GM13977 (cell line): Measurements from ENCODE around the gene RAPGEF5.

ENCODE experiments used
- DNase-seq: peaks from one replicate; pipeline ENCODE4 v3.0.0; 2012; ENCODE audit warnings: low spot score
- in situ Hi-C: fragments of 300-500 bp; cut with MboI; formaldehyde crosslinking; loops from one replicate; pipeline ENCODE4 v1.12.0; 2022; ENCODE audit warnings: low sequenced_read_pairs, low pct_unique_long_range_greater_than_20kb, mixed read lengths, inconsistent platforms; ENCODE audit not compliant: unreplicated experiment
- TF ChIP-seq, protein P1 (sequence below): IDR thresholded peaks from 2 replicates; pipeline ENCODE4 v1.5.1; 2012; ENCODE audit warnings: mild to moderate bottlenecking, control low read depth; ENCODE audit not compliant: insufficient read depth; ENCODE audit errors: extremely low read depth, missing control alignments

Gene RAPGEF5

DNA sequence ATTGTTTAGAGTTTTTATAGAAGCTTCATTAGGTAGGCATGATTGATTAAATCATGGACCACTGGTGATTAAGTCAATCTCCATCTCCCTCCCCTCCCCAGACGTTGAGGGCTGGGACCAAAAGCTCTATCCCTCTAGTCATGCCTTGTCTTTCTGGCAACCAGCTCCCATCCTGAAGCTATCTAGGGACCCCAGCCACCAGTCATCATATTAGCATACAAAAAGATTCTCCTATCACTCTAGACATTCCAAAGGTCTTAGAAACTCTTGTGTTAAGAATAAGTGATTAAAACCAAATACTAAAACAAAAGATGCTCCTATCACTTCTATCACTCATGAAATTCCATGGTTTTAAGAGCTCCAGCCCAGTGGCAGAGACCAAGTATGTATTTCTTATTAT lies 178.2 kb downstream of the RAPGEF5 start:
- no peak for DNase-seq
- TF ChIP-seq, protein P1, sequence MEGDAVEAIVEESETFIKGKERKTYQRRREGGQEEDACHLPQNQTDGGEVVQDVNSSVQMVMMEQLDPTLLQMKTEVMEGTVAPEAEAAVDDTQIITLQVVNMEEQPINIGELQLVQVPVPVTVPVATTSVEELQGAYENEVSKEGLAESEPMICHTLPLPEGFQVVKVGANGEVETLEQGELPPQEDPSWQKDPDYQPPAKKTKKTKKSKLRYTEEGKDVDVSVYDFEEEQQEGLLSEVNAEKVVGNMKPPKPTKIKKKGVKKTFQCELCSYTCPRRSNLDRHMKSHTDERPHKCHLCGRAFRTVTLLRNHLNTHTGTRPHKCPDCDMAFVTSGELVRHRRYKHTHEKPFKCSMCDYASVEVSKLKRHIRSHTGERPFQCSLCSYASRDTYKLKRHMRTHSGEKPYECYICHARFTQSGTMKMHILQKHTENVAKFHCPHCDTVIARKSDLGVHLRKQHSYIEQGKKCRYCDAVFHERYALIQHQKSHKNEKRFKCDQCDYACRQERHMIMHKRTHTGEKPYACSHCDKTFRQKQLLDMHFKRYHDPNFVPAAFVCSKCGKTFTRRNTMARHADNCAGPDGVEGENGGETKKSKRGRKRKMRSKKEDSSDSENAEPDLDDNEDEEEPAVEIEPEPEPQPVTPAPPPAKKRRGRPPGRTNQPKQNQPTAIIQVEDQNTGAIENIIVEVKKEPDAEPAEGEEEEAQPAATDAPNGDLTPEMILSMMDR = no peak
- in situ Hi-C loops = no loop called here

DNA sequence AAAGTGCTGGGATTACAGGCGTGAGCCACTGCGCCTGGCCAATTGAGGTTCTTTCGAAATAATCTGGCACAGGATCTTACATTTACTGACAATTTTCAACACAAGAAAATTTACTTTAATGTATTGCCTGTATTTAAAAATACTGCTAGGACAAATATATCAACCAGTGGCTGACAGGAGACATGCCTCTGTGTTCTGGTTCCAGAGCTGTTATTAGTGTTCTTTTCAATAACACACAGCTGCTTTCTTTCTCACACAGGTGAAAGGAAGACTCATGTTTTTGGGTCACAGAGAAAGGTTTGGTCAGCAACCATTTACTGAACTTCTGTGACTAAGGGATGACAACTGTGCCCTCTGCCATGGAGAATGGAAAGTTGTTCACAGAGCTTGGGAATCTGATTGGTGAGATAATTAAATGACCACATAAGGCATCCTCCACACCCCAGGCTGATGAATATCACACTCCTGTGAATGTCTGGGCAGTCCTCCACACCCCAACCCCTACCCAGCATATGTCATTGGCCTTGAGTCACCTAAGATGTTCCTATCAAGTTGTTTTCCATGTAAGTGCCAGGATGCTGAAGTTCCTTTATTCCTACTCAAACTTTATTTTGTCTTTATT lies 180.1 kb downstream of the RAPGEF5 start:
- in situ Hi-C loops = no loop called here
- DNase-seq = no peak
- TF ChIP-seq, protein P1 = no peak

DNA sequence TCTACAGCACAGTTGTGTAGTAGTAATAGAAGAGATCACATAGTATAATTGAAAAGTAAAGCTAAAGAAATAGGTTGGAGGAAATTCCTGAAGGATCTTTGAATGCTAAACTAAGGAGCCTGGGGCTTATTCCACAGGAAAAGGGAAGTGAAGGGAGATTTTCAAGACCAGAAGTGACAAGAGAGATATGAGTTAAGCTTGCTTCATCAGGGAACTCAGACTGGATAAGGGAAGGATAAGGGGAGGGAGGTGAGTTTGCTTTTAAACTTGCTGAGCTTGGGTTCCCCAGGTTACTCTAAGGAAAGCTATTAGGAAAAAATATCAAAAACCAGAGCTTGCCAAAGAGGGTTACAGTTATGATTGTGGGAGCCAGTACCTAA lies 182.4 kb downstream of the RAPGEF5 start:
- DNase-seq = no peak
- in situ Hi-C loops = no loop called here
- TF ChIP-seq, protein P1 = no peak

DNA sequence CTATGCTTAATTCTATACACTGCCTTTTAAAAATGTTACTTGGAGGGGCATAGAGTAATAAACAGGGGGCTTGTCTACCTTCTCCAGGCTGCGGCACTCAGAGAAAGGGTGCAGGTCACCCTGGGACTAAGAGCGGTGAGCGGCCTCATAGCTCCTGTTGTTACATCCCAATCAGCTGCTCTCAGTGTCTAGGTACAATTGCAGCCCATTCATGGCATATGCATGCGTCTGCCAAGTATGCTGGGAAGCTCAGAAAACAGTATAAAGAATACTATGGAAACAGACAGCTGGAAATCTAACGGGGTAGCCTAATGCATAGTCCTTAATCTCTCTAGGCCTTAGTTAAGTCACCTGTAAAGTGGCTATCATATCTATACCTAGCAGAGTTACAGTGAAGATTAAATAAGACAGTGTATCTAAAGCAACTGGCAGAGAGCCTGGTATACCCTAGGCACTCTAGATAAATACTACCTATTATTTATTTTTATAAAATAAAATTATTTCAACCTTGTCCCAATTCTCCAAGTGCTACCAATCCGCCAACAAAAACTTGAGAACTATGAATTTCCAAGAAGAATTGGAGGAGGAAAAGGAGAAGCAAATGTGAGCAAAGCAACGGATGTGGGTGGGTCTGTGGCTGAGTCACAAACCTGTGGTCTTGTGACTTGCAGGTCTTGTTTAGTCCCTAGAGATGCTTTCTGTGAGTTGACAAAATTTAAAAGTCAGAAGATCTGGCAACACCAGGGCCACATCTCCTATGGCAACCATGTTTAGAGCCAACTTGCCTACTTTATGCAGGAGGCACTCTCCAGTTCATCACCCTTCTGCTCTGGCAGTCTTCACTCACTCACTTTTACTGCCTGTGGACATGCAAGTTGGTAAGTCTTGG lies 183.0 kb downstream of the RAPGEF5 start:
- in situ Hi-C loops = no loop called here
- TF ChIP-seq, protein P1 = no peak
- DNase-seq = peak; percentile 19

DNA sequence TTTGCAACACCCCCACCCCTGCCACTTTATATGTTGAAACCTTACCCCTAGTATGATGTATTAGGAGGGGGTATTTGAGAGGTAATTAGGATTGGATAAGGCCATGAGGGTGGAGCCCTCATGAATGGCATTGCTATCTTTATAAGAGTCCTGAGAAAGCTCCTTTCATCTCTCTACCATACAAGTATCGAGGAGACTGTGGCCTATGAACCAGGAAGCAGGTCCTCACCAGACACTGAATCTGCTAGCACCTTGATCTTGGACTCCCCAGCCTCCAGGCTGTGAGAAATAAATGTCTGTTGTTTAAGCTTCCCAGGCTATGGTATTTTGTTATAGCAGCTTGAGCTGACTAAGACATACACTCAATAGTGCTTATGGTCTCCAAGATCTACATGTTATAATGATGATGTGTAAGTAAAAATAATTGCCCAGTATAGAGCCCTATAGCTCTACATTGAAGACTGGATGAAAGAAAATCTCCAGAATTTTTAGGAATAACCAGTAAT lies 188.8 kb downstream of the RAPGEF5 start:
- DNase-seq = no peak
- in situ Hi-C loops = no loop called here
- TF ChIP-seq, protein P1 = no peak

DNA sequence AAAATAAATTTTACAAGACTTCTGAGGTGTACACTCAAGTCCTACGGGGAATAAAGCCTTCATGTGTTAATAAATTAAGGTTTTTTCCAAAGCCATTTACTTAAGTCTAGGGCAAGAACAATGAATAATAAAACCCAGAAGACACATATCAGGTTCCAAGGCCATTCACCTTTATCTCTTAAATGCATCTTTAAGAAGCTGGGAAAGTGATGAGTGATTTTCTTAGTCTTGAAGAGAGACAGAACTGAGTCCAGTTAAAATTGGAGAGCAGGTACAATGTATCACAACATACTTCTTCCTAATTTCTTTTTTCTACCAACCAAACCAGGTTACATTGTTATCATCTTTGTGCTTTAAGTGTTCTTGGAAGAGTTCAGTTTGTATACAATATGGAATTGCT lies 189.5 kb downstream of the RAPGEF5 start:
- no peak for DNase-seq
- TF ChIP-seq, protein P1 = no peak
- in situ Hi-C loops = no loop called here
